HG03442 (cell line): Measurements from ENCODE around the gene CCDC83.
"Not testable (repeated sequence)": the region's sequence is repeated elsewhere in the genome, so short reads cannot be mapped to it uniquely, and the experiment has no call there.

Experiments
- ATAC-seq: cut with Tn5 transposase; IDR thresholded peaks from one replicate; pipeline ENCODE4 v1.9.1; 2021; ENCODE audit warnings: mild to moderate bottlenecking, moderate library complexity; ENCODE audit not compliant: unreplicated experiment

CCDC83 gene

DNA sequence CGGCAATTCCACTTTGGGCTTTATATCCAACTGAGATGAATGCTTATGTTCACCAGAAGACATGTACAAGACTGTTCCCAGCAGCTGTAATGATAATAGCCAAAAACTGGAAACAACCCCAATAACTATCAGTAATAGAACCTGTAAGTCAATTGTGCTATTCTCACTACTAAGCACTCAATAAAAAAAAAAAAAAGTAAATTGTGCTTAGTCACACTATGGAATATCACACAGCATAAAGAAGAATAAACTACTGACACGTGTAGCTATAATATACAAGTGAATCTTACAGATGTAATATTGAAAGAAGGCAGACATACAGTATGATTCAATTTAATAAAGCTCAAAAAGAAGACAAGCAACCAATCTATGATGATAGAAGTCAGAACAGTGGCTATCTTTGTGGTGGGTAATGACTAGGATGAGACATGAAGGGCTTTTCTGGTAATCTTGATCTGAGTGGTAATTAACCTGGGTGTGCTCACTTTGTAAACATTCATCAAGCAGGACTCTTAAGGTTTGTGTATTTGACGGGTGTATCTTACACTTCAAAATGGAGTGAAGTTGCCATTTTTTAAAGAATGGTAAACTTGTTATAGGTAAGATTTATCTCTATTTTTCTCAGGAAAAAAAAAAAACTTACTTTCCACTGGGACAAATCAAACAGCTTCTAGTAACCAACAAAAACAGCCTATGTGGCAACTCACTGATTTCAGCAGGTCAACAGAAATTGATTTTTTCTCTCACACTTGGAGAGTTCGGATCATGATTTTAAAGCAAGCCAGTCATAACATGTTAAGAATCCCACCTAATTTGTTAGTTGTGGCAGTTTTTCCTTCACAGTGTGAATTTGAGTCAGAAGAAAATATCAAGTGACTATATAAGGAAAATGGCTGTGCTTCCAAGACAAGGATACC, 84.2 kb downstream of the CCDC83 start:
- no peak for ATAC-seq

DNA sequence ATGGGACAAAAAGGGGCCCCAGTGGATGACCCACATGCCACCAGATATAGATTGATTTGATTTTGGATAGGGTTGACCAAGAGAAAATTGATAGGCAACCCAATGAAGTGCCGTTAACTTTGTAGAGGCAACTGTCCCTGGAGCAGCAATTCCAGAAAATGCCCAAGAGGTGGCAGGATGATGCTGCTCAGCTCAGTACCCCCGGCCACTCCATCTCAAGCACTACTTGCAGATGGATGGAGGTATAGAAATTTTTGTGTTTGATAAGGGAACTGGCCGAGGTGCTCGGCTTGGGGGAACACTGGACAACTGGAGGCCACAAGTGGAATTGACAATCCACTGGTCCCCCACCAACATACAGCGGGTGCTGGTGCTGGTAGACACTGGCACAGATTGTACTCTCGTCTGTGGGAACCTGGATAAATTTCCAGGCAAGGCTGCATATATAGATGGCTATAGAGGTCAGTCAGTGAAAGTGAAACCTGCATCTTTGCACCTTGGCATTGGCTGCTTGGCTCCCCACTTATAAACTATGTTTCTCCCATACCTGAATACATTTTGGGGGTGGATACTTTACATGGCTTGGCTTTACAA, 86.3 kb downstream of the CCDC83 start:
- ATAC-seq = peak; percentile 64

- ATAC-seq = no peak
Observed at GRCh38 chr11:85945296-85945695, 90.1 kb downstream of the CCDC83 start.

GRCh38 chr11:85945788-85946187, 90.6 kb downstream of the CCDC83 start:
- no peak for ATAC-seq

- ATAC-seq = no peak
Observed at GRCh38 chr11:85946221-85946620, 91.0 kb downstream of the CCDC83 start.

DNA sequence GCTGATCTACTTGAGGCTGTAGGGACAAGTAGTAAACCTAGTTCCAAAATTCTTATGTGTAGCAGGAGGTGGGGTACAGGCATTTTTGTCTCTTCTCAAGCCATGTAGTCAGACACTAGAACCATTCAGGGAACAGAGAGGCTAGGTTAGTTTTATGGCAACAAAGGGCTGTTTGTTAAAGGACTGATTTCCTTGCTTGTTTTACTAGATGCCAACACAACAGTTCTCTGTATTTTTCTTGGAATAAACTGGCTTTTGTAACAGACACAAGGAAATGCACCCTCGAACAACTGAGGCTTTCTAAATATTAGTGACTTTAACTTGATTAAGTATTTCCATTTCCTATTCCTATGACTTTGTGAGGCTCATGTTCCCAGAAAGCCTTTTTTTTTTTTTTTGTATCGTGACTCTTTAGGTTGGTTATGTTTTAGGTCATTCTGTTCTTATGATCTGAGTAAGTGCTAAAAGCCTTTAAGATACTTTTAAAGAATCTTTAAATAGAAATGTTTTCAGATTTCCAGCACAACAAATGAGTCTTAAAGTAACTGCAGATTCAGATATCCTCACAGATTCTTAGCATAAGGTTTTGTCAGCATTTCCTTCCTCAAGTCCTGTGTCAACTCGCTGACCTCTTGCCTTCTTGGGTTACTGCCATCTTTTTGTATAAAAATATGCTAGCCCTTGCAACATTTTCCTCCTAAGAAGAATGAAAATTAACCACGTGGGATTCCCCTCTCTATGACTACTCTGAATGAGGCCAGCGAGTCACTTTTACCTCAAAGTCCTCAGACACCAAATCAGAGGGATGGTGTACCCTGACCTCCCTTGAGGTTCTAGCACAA, 92.5 kb downstream of the CCDC83 start:
- ATAC-seq = peak; percentile 51

DNA sequence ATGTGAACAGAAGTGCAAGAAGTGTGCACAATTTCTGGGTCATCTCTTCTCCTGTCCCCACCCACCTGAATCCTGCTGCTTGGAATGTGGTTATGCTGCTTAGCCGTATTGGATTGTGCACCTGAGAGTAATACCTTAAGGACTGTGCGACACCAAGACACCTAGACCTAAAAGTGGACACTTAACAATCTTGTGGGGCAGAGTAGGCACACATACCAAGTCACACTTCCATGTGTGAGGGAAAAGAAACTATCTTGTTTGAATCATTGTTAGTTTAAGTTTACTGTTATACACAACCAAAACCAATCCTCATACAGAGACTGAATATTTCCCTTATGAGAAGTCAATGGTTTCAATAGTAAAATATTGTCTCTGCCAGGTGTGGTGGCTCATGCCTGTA, 93.7 kb downstream of the CCDC83 start:
- ATAC-seq = no peak

DNA sequence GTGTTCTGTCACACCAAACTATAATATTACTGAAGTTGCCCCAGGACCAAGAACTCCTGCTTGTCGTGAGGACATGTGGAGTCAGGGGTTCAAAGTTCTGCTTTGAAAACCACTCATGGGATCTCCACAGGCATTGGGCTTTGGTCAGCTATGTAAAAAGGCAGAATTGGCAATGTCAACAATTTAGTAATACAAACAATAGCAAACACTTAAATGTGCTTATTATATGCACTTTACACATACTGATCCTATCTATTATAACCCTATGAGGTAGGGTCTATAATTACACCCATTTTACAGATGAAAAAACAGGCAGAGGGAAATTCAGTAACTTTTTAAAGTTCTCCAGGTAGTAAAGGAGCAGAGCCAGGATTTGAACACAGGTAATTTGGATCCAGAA, 94.6 kb downstream of the CCDC83 start:
- ATAC-seq = no peak

DNA sequence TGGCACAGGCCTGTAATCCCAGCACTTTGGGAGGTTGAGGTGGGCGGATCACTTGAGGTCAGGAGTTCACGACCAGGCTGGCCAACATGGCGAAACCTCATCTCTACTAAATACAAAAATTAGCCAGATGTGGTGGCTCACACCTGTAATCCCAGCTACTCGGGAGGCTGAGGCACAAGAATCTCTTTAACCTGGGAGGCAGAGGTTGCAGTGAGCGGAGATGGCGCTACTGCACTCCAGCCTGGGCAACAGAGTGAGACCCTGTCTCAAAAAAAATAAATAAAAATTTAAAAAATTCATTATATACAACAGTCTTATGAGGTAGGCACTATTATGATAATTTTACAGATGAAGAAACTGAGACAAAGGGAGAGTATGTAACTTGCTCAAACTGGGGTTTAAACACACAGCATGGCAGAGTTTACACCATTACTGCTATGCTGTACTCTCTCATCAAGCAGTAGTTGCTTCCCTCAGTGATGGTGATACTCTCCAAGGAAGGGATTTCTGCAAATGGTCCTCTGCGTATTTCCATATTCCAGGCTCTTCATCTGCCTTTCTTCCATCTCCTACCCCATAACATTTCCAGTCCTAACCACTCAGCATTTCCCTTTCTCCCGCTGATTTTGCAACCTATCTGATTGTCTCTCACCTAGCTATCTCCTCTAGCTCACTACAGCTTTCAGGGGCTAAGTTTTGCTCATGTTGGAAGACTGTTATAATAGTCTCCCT, 95.3 kb downstream of the CCDC83 start:
- no peak for ATAC-seq

DNA sequence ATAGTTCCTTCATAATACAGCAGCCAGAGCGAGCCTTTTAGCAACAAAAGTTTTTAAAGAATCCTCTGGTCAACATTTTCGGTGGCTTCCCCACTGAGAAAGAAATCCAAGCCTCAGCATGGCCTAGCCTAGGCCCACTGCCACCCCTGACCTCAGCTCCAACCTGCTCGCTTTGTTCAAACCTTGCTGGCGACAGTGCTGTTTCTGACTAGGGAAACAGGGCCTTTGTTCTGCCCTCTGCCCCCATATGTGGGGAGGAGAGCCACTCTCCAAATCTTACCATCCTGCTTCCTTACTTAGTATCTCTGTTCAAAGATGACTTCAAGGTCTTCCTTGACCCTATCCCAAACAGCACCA, 95.8 kb downstream of the CCDC83 start:
- no peak for ATAC-seq

- no peak for ATAC-seq
Observed at GRCh38 chr11:85951428-85952107, 96.4 kb downstream of the CCDC83 start.

- not testable (repeated sequence) for ATAC-seq
Observed at GRCh38 chr11:85952108-85952485, 96.9 kb downstream of the CCDC83 start.

GRCh38 chr11:85953491-85954143, 98.4 kb downstream of the CCDC83 start:
- ATAC-seq = no peak

- no peak for ATAC-seq
Observed at GRCh38 chr11:85955531-85955930, 100.3 kb downstream of the CCDC83 start.

GRCh38 chr11:85960678-85961077, 105.5 kb downstream of the CCDC83 start:
- ATAC-seq = no peak

GRCh38 chr11:85961130-85961529, 105.9 kb downstream of the CCDC83 start:
- ATAC-seq = no peak

DNA sequence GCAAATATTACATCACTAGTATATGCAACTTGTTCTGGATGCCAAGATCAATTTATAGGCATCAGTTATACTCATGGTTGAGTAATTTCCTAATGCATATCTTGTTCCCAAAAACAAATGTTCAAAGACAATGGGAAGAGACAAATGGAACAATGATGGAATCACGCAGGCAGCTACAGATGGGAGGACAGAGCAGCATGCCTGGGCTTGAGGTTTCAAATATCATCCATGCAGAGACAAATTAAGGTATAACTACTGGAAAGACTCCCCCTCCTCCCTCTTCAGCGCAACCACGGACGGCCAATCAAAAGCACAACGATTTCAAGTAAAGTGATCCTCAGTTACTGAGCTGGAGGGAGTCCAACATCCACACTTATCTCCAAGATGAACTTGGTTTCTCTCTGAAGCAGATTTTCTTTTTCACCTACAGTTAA, 106.8 kb downstream of the CCDC83 start:
- no peak for ATAC-seq

DNA sequence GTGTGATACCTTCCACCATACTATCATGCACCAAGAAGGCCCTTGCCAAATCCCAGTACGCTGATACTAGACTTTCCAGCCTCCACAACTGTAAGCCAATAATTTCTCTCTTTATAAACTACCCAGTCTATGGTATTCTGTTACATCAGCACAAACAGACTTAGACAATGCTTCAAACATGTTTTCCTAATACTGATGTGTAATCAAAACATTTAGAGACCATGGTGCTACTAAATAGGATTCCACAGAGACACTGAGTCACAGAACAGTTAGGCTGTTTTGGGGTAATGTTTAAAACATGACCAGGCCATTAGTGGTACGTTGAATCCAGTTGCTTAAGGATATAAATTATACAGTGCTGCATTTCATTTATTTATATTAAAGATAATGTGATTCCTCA, 110.0 kb downstream of the CCDC83 start:
- ATAC-seq = no peak

- ATAC-seq = no peak
Observed at GRCh38 chr11:85967457-85967856, 112.3 kb downstream of the CCDC83 start.
